ENCODE results near the gene ALDH1A1. TPM values are rescaled to one million over a fixed set of nuclear protein-coding genes. Genes with fewer than 3 reads are reported as not detected.

The ALDH1A1 gene
- total and polyA plus RNA-seq, 2 of the 8 experiments (the other 6 are each of a cell fraction or from before 2014, with no cell fraction given), result 0.50 to 0.82 TPM

DNA sequence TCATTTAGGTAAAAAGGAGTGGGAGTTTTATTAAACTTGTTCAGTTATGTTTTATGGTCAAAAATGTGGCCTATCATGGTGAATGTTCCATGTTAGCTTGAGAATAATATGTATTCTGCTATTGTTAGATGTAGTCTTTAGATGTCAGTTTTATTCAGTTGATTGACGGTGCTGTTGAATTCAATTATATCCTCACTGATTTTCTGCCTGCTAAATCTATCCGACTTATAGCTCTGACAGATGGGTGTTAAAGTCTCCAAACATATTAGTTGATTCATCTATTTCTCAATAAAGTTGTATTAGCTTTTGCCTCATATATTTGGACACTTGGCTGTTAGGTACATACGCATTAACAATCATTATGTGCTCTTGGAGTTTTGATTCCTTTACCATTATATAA lies 49.0 kb upstream of the ALDH1A1 start:
- POLR2A ChIA-PET (ENCODE audit: partially characterized antibody), result no interaction called here
- no peak overlapping the region for H2AK5ac ChIP-seq (ENCODE audit: low read depth, low read length)
- H3K9ac ChIP-seq (replicated peaks in 1 of 4; ENCODE audit: extremely low read depth in 1 of 4, low read depth in 3 of 4, low read length in 3 of 4), result no peak overlapping the region
- H2BK5ac ChIP-seq (ENCODE audit: low read depth, low read length), result no peak overlapping the region
- no peak overlapping the region for H3K4me2 ChIP-seq (ENCODE audit: insufficient read depth in 1 of 2, low read depth in 2 of 2, low read length in 2 of 2)
- CTCF ChIA-PET (ENCODE audit: partially characterized antibody), result interaction anchor here (1.0 to 1.1 kb wide), 3 partner anchors 12 to 21 kb away, joined by 3 to 4 read pairs (median 4); no protein-coding TSS in a partner anchor
- H2BK15ac ChIP-seq (ENCODE audit: low read length), result no peak overlapping the region
- no peak overlapping the region for H2AFZ ChIP-seq (ENCODE audit: low read length)
- no peak overlapping the region for H3K23ac ChIP-seq (ENCODE audit: insufficient read length)
- H4K91ac ChIP-seq (replicated peaks; ENCODE audit: insufficient read length, low read length), result no peak overlapping the region
- H3K14ac ChIP-seq (ENCODE audit: insufficient read length), result no peak overlapping the region
- H3K9me3 ChIP-seq (ENCODE audit: insufficient read depth in 2 of 2, low read depth in 1 of 2, low read length in 1 of 2), result no peaks in the 10 kb centered on the region
- WGBS, 2 experiments (ENCODE audit: extremely low coverage in 1 of 2, insufficient coverage in 1 of 2, insufficient read length in 1 of 2, insufficient replicate concordance in 2 of 2, low coverage in 1 of 2, low lambda C conversion rate in 2 of 2, missing lambda C conversion rate in 1 of 2), result 87% methylated on average over 3 of the region's 3 CpGs; no CpG with 5 or more reads in 1 of the 2 experiments
- H4K5ac ChIP-seq (ENCODE audit: insufficient read length, low read depth, low read length), result no peak overlapping the region
- DNase-seq (ENCODE audit: low read depth in 1 of 2, low spot score in 2 of 2) (no peak), FAIRE-seq (no peak)
- no peaks in the 10 kb centered on the region for H3K23me2 ChIP-seq (ENCODE audit: low read depth, low read length)
- no peak overlapping the region for H3K4me3 ChIP-seq (ENCODE audit: extremely low read depth in 1 of 4, insufficient read depth in 2 of 4, low read depth in 3 of 4, low read length in 4 of 4)
- H3K79me1 ChIP-seq (ENCODE audit: low read depth, low read length), result no peaks in the 10 kb centered on the region
- no peak overlapping the region for H3K56ac ChIP-seq (replicated peaks; ENCODE audit: insufficient read length, low read depth, low read length)
- H4K20me1 ChIP-seq (replicated peaks in 1 of 2; ENCODE audit: control insufficient read depth in 1 of 2, insufficient read depth in 2 of 2, low read length in 2 of 2), result no peaks in the 10 kb centered on the region
- H3K27ac ChIP-seq (ENCODE audit: low read depth, low read length), result no peak overlapping the region
- H3K27me3 ChIP-seq (replicated peaks in 1 of 4; ENCODE audit: control insufficient read depth in 3 of 4, extremely low read depth in 1 of 4, insufficient read depth in 3 of 4, low read length in 3 of 4), result no peaks in the 10 kb centered on the region
- TF ChIP-seq BRCA1 (IDR thresholded peaks at IDR 0.05; ENCODE audit: low read depth, low read length), result no peak
- TF ChIP-seq CHD2 (IDR thresholded peaks at IDR 0.05; ENCODE audit: low read length), result no peak
- no peak for TF ChIP-seq CTBP2 (IDR thresholded peaks at IDR 0.05; ENCODE audit: borderline replicate concordance, insufficient read depth, insufficient read length, low read length)
- TF ChIP-seq SRF (IDR thresholded peaks at IDR 0.05; ENCODE audit: low read depth, low read length), result no peak
- no peak overlapping the region for H2BK12ac ChIP-seq (ENCODE audit: low read depth, low read length)
- H3K4me1 ChIP-seq (replicated peaks in 1 of 4; ENCODE audit: control insufficient read depth in 3 of 4, insufficient read depth in 4 of 4, low read length in 3 of 4), result no peaks in the 10 kb centered on the region; a peak in 2 of 7 replicates
- H3K18ac ChIP-seq (ENCODE audit: extremely low read depth, low read length), result no peak overlapping the region
- H2BK20ac ChIP-seq (ENCODE audit: low read length), result no peak overlapping the region
- no peak overlapping the region for H4K8ac ChIP-seq (ENCODE audit: extremely low read depth, insufficient read depth, low read length)
- no peak overlapping the region for H2BK120ac ChIP-seq (replicated peaks; ENCODE audit: low read depth, low read length)
- no peaks in the 10 kb centered on the region for H3K36me3 ChIP-seq (ENCODE audit: control insufficient read depth in 2 of 4, insufficient read depth in 4 of 4, low read length in 3 of 4)
- H3K79me2 ChIP-seq (ENCODE audit: control insufficient read depth in 1 of 2, insufficient read depth in 2 of 2, low read length in 2 of 2), result no peaks in the 10 kb centered on the region
- H3K4ac ChIP-seq (replicated peaks; ENCODE audit: insufficient read length, low read depth, low read length), result no peak overlapping the region

Measured in H1 (cell line).